ENCODE data around the gene PPP1R16B.
A peak's percentile ranks its signal among the peaks of the same experiment; 100 is the strongest.
"Not testable (repeated sequence)": the region's sequence is repeated elsewhere in the genome, so short reads cannot be mapped to it uniquely, and the experiment has no call there.

PPP1R16B gene

GRCh38 chr20:38791940-38792339 is 13.6 kb upstream of the PPP1R16B start:
- no peak for DNase-seq (ENCODE audit: low spot score)

GRCh38 chr20:38794057-38794456 is 11.4 kb upstream of the PPP1R16B start:
- not testable (repeated sequence) for DNase-seq (ENCODE audit: low spot score)

GRCh38 chr20:38798266-38798665 is 7.2 kb upstream of the PPP1R16B start:
- DNase-seq (ENCODE audit: low spot score) = no peak

GRCh38 chr20:38799203-38799602 is 6.3 kb upstream of the PPP1R16B start:
- no peak for DNase-seq (ENCODE audit: low spot score)

- DNase-seq (ENCODE audit: low spot score) = no peak
Measured at GRCh38 chr20:38800882-38801281, 4.6 kb upstream of the PPP1R16B start.

GRCh38 chr20:38804221-38804620 is 1.3 kb upstream of the PPP1R16B start:
- no peak for DNase-seq (ENCODE audit: low spot score)

GRCh38 chr20:38804682-38805501 is 605 bp upstream of the PPP1R16B start:
- no peak for DNase-seq (ENCODE audit: low spot score)

- DNase-seq (ENCODE audit: low spot score) = no peak
Measured at GRCh38 chr20:38805958-38806854, 709 bp downstream of the PPP1R16B start.

GRCh38 chr20:38806855-38807655 is 1.6 kb downstream of the PPP1R16B start:
- no peak for DNase-seq (ENCODE audit: low spot score)

- no peak for DNase-seq (ENCODE audit: low spot score)
Measured at GRCh38 chr20:38809942-38810341, 4.4 kb downstream of the PPP1R16B start.

GRCh38 chr20:38810926-38811630 is 5.6 kb downstream of the PPP1R16B start:
- DNase-seq (ENCODE audit: low spot score) = no peak

GRCh38 chr20:38811769-38812168 is 6.3 kb downstream of the PPP1R16B start:
- DNase-seq (ENCODE audit: low spot score) = no peak

GRCh38 chr20:38812182-38812581 is 6.7 kb downstream of the PPP1R16B start:
- no peak for DNase-seq (ENCODE audit: low spot score)

- no peak for DNase-seq (ENCODE audit: low spot score)
Measured at GRCh38 chr20:38812709-38813573, 7.4 kb downstream of the PPP1R16B start.

GRCh38 chr20:38813574-38813962 is 8.1 kb downstream of the PPP1R16B start:
- DNase-seq (ENCODE audit: low spot score) = not testable (repeated sequence)

GRCh38 chr20:38815446-38815845 is 9.9 kb downstream of the PPP1R16B start:
- no peak for DNase-seq (ENCODE audit: low spot score)

- no peak for DNase-seq (ENCODE audit: low spot score)
Measured at GRCh38 chr20:38818113-38819065, 12.9 kb downstream of the PPP1R16B start.

GRCh38 chr20:38825571-38825900 is 20.0 kb downstream of the PPP1R16B start:
- DNase-seq (ENCODE audit: low spot score) = no peak

- DNase-seq (ENCODE audit: low spot score) = peak; percentile 29
Measured at GRCh38 chr20:38825901-38826625, 20.6 kb downstream of the PPP1R16B start.

Measured in RKO (cell line).